ENCODE measurements around the gene HSF2BP.
"Not testable (repeated sequence)": the region's sequence is repeated elsewhere in the genome, so short reads cannot be mapped to it uniquely, and the experiment has no call there.

Gene HSF2BP

GRCh38 chr21:43616861-43617260 is 42.4 kb downstream of the HSF2BP start:
- not testable (repeated sequence) for DNase-seq

- DNase-seq, result no peak
Measured at GRCh38 chr21:43614839-43615238, 44.4 kb downstream of the HSF2BP start.

DNA sequence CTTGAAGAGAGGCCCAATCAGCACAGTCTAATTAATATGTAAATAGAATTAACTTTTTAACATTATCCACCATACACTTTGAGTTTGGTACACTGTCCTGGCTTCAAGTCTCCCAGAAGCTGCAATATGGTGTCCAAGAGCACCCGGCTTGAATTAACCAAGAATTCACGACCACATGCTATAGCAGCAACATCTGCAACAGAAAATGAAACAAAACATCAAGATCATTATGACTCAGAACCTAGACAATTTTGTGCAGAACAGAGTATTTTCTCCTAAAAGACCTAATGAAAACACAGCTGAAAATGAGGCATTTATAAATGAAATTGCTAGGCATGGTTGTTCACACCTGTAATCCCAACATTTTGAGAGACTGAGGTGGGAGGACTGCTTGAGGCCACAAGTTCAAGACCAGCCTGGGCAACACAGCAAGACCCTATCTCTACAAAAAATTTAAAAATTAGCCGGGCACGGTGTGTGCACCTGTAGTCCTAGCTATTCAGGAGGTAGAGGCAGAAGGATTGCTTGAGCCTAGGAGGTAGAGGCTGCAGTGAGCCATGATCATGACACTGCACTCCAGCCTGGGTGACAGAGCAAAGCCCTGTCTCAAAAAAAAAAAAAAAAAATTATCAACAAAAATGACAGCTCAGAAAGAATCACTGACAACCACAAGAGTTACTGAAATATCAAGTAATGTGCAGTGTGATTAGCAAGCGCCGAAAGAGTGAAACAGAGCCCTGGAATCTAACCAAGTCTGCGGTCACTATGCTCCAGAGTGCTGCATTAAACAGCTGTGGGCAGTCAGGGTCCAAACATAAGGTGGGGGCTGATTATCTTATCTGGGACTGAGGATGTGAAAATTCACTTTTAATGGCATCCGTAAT is 45.3 kb downstream of the HSF2BP start:
- no peak for DNase-seq

DNA sequence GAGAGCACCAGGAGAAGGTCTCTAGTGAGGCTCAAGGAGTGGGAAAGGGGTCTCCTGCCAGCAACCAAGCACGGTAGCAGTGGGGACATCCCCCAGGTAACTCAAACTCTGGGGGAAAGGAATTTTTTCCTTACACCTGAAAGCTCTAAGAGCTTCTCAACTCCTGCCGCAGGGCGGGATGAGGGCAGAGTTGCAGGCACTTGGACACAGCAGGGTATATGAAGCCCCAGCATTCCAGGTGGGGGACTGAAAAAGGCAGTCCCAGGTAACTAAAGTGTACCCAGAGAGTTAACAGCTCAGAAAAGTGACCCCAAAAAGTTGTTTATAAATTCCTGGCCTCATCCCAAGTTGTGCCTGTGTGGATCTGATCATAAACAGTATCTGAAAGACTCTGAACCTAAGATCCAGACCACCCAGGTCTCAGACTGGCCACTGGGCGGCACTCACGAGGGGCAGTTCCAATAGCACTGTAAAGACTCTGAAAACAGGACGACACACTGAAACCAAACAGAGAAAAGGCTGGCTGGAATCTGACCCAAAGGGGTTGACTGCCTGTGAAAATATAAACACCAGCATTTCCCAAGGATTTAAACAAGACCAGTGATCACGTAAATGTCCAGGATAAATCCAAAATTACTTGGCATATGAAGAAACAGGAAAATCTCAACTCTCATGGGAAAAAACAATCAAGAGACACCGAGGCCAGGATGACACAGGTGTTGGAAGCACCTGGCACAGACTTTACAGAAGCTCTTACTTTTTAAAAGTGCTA is 47.5 kb downstream of the HSF2BP start:
- no peak for DNase-seq

GRCh38 chr21:43609501-43610340 is 49.6 kb downstream of the HSF2BP start:
- no peak for DNase-seq

DNA sequence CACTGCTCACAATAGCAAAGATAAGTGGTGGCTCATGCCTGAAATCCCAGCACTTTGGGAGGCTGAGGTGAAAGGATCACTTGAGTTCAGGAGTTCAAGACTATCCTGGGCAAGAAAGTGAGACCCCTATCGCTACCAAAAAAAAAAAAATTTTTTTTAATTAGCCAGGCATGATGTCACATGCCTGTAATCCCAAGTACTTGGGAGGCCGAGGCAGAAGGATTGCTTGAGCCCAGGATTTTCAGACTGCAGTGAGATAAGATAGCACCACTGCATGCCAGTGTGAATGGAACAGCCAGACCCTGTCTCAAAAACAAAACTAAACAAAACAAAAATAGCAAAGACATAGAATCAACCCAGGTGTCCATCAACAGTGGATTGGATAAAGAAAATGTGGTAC is 50.6 kb downstream of the HSF2BP start:
- DNase-seq, result no peak

DNA sequence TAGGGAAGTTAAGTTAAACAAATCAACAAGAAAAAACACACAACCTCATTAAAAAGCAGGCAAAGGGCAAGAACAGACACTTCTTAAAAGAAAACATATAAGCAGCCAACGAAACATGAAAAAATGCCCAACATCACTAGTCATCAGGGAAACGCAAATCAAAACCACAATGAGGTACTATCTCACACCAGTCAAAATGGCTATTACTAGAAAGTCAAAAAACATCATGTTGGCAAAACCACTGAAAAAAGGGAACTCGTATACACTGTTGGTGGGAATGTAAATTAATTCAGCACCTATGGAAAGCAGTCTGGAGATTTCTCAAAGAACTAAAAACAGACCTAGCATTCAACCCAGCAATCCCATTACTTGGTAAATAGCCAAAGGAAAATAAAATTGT is 51.1 kb downstream of the HSF2BP start:
- no peak for DNase-seq

- no peak for DNase-seq
Measured at GRCh38 chr21:43605320-43606215, 53.7 kb downstream of the HSF2BP start.

DNA sequence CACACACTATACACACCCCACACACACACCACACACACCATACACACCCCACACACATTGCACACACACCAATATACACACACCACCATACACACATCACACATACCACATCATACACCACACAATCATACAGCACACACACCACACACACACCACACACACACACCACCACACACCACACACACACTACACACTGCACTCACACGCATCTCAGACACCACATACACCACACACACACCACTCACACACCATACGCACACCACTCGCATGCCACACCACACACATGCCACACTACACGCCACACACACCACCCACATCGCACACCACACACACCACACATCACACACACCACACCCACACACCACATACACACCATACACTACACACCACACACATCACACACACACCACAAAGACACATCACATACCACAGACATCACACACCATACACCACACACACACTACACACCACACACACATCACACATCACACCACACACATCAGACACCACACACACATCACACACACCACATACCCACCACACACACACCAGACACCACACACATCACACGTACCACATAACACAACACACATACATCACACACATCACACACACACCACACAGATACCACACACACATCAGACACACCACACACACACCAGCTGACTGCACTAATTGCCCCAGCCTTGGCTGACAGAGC is 54.6 kb downstream of the HSF2BP start:
- no peak for DNase-seq

DNA sequence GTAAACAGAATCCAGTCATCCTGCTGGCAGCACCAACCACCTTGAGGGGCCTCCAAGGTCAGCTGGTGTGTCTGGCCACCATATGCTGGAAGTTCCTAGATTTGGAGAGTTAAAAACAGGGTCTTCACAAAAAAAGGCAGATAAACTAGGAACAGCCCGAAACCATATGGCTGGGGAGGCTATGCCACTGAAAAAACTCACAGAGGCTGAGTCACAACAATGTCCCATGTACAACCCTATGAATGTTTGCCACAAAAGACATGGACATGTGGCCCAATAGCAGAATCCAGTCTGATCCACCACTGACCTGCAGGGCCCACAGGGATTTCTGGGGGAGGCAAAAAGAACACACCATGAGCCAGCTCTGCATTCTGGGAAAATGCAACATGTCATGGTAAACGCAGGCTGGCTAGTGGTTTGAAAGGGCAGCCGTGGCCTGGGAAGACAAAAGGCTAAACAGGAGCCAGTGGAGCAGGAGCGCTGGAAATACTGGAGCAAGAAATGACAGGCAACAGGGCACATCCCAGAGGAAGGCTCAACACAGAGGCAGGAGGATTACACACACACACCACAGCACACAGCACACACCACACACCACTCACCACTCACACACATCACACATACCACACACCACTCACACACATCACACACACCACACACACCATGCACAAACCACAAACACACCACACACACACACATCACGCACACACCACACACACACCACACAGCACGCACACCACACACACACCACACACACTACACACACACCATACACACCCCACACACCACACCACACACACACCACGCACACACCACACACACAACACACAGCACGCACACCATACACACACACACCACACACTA is 55.4 kb downstream of the HSF2BP start:
- no peak for DNase-seq

- DNase-seq, result no peak
Measured at GRCh38 chr21:43603233-43603626, 56.1 kb downstream of the HSF2BP start.

GRCh38 chr21:43602266-43603232 is 56.7 kb downstream of the HSF2BP start:
- no peak for DNase-seq

GRCh38 chr21:43600642-43601402 is 58.5 kb downstream of the HSF2BP start:
- no peak for DNase-seq

DNA sequence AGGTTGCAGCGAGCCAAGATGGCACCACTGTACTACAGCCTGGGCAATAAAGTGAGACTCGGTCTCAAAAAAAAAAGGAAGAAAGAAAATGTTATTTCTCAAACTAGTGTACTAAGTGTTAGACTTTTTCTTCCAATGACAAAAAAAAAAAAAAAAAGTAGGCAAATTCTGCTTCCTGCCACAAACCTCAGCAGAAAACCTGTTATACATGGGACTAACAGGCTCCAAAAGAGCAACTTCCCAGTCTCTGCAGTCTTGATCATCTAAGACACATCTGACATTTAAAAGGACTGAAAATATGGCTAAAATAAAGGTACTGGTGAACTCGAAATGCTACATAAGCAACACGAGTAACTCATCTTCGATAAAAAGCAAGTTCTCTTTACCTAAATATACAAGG is 59.6 kb downstream of the HSF2BP start:
- DNase-seq, result no peak

- DNase-seq, result no peak
Measured at GRCh38 chr21:43598416-43599120, 60.7 kb downstream of the HSF2BP start.

GRCh38 chr21:43597540-43598250 is 61.6 kb downstream of the HSF2BP start:
- no peak for DNase-seq

DNA sequence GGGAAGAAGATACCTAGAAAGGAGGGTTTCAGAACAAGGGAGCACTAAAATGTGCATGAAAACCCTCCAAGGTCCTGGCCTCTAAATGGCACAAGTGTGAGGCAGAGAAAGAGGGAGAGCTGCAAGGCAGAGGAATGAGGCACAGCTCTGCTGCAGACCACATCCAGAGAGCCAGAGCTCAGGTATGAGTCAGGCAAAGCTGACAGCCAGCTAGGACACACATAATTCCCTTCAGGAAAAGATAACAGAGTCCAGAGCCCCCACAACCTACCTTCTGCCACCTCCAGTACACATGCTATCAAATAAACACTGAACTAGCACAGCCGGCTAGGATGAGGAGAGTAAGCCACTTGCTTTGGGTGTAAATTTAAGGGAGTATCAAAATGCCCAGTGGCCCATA is 62.2 kb downstream of the HSF2BP start:
- DNase-seq, result no peak

Data from GF-D8 (cell line).